B cell (primary cell): ENCODE measurements around the gene POU5F1. TPM values are rescaled to one million over a fixed set of nuclear protein-coding genes. Genes with fewer than 3 reads are reported as not detected.

Experiments used
- ATAC-seq: fragments of 200-7000 bp; cut with Tn5 transposase; one replicate; pipeline ENCODE4 v1.10.0; 2021; ENCODE audit warnings: low read depth, mild to moderate bottlenecking, moderate number of reproducible peaks, moderate library complexity
- CTCF ChIA-PET: fragments of 350-600 bp; sonication (Branson Sonifier 250); formaldehyde crosslinking; loops from one replicate; lab custom pipeline; 2021; ENCODE audit warnings: antibody characterized with exemption, inconsistent platforms; lab: Charles Lee
- POLR2A ChIA-PET: fragments of 350-600 bp; sonication (Branson Sonifier 250); formaldehyde crosslinking; loops from one replicate; lab custom pipeline; 2021; ENCODE audit warnings: antibody characterized with exemption; lab: Charles Lee
- DNase-seq: peaks from one replicate; pipeline ENCODE4 v3.0.0; 2013
- H2AFZ ChIP-seq: 2 replicates; pipeline ENCODE4 v1.6.1; 2012; ENCODE audit warnings: mild to moderate bottlenecking, low read depth, low read length; ENCODE audit not compliant: insufficient read depth, poor library complexity, severe bottlenecking
- H3K27ac ChIP-seq, 2 donors: 1 replicate in 1 of 2; 2 replicates in 1 of 2; pipeline ENCODE4 v1.5.1; 2012 to 2013; ENCODE audit warnings: low read length in 2 of 2, mild to moderate bottlenecking in 2 of 2, moderate library complexity in 1 of 2
- H3K27me3 ChIP-seq, 4 experiments: fragments of 200-600 bp in 1 of 4; sonication (generic) in 1 of 4; replicated peaks in 1 of 4; 1 replicate in 2 of 4; 2 replicates in 2 of 4; pipeline versions ENCODE4 v1.6.1 to v1.7.0; 2013 to 2016; ENCODE audit warnings: low read length in 3 of 4, mild to moderate bottlenecking in 2 of 4, mixed read lengths in 1 of 4, moderate library complexity in 1 of 4; ENCODE audit not compliant: insufficient read depth in 4 of 4, control insufficient read depth in 3 of 4; ENCODE audit errors: control extremely low read depth in 1 of 4
- H3K36me3 ChIP-seq, 2 experiments: replicated peaks in 1 of 2; 1 replicate in 1 of 2; 2 replicates in 1 of 2; pipeline versions ENCODE4 v1.6.1 to v1.7.1; 2013; ENCODE audit warnings: low read length in 1 of 2; ENCODE audit not compliant: insufficient read depth in 2 of 2, control insufficient read depth in 1 of 2; ENCODE audit errors: control extremely low read depth in 1 of 2, extremely low read depth in 1 of 2
- H3K4me1 ChIP-seq, 2 donors: fragments of 200-600 bp in 1 of 2; sonication (generic) in 1 of 2; 1 replicate in 1 of 2; 2 replicates in 1 of 2; pipeline versions ENCODE4 v1.5.1 to v1.6.1; 2013 to 2017; ENCODE audit warnings: low read length in 2 of 2; ENCODE audit not compliant: control insufficient read depth in 2 of 2, insufficient read depth in 2 of 2
- H3K4me2 ChIP-seq: replicated peaks from 2 replicates; pipeline ENCODE3; 2012; ENCODE audit warnings: mild to moderate bottlenecking, low read depth, low read length; ENCODE audit not compliant: poor library complexity, severe bottlenecking
- H3K4me3 ChIP-seq, 5 experiments: fragments of 200-600 bp in 1 of 5; sonication (generic) in 1 of 5; 1 replicate in 3 of 5; 2 replicates in 2 of 5; pipeline versions ENCODE4 v1.5.1 to v1.7.0; 2011 to 2016; ENCODE audit warnings: low read length in 4 of 5, mild to moderate bottlenecking in 4 of 5, low read depth in 2 of 5, control low read depth in 1 of 5, moderate library complexity in 1 of 5; ENCODE audit not compliant: insufficient read depth in 1 of 5; ENCODE audit errors: control extremely low read depth in 1 of 5, extremely low read depth in 1 of 5
- H3K79me2 ChIP-seq: fragments of 200-600 bp; sonication (generic); one replicate; pipeline ENCODE4 v1.6.0; 2016; ENCODE audit warnings: low read length; ENCODE audit not compliant: control insufficient read depth, insufficient read depth
- H3K9ac ChIP-seq: fragments of 200-600 bp; sonication (generic); 2 replicates; pipeline ENCODE4 v1.6.1; 2017; ENCODE audit warnings: mild to moderate bottlenecking, low read length, moderate library complexity
- H3K9me3 ChIP-seq, 3 donors: one replicate each; pipeline versions ENCODE4 v1.6.1 to v1.7.1; 2013; ENCODE audit warnings: low read length in 2 of 3; ENCODE audit not compliant: control insufficient read depth in 2 of 3, insufficient read depth in 1 of 3; ENCODE audit errors: control extremely low read depth in 1 of 3
- H4K20me1 ChIP-seq: 2 replicates; pipeline ENCODE4 v1.6.0; 2012; ENCODE audit warnings: mild to moderate bottlenecking, low read length; ENCODE audit not compliant: insufficient read depth, control insufficient read depth, poor library complexity, severe bottlenecking
- H3K27ac Mint-ChIP-seq: one replicate; pipeline ENCODE4 v1.8.0; 2021; ENCODE audit warnings: mixed read lengths
- H3K27me3 Mint-ChIP-seq: one replicate; pipeline ENCODE4 v1.8.0; 2021; ENCODE audit warnings: mixed read lengths
- H3K4me1 Mint-ChIP-seq: one replicate; pipeline ENCODE4 v1.8.0; 2021; ENCODE audit warnings: mixed read lengths
- H3K4me3 Mint-ChIP-seq: one replicate; pipeline ENCODE4 v1.8.0; 2021; ENCODE audit warnings: mixed read lengths
- H3K9me3 Mint-ChIP-seq: one replicate; pipeline ENCODE4 v1.8.0; 2022; ENCODE audit warnings: mixed read lengths; ENCODE audit not compliant: insufficient read depth
- EZH2 ChIP-seq: IDR thresholded peaks from 2 replicates; pipeline ENCODE4 v1.6.1; 2012; ENCODE audit warnings: borderline replicate concordance, low read depth, mild to moderate bottlenecking, moderate library complexity, low read length; ENCODE audit not compliant: insufficient read depth, poor library complexity, severe bottlenecking
- WGBS: methylation state at CpG from one replicate; pipeline ENCODE4 v1.1.5; 2013; ENCODE audit warnings: missing lambda C conversion rate; ENCODE audit not compliant: insufficient coverage; 5-methylcytosine and 5-hydroxymethylcytosine counted together
- intact Hi-C: fragments of 100-400 bp; cut with micrococcal nuclease; formaldehyde crosslinking; loops from one replicate; pipeline ENCODE4 v1.10.0; 2022
- polyA plus RNA-seq: library from polyadenylated mRNA; depleted of rRNA; stranded (reverse); fragments of >200 nt; gene quantifications from 2 replicates; pipeline ENCODE4 v1.2.3, GENCODE V29; 2012
- total RNA-seq, 2 donors: library from RNA; stranded (reverse); fragments of 120-200 nt in 1 of 2; gene quantifications; 1 replicate in 1 of 2; 2 replicates in 1 of 2; pipeline versions ENCODE4 v1.2.3 to v1.2.4, GENCODE V29; 2013 to 2022
- TF ChIP-seq, protein P1 (sequence below): fragments of 200-600 bp; IDR thresholded peaks from one replicate; pipeline ENCODE4 v1.8.0; 2022; ENCODE audit warnings: antibody characterized with exemption, mild to moderate bottlenecking

POU5F1 gene
- total and polyA plus RNA-seq, 2 donors (not counting 1 experiment from before 2014, with no cell fraction given): 0.76 to 0.88 TPM

DNA sequence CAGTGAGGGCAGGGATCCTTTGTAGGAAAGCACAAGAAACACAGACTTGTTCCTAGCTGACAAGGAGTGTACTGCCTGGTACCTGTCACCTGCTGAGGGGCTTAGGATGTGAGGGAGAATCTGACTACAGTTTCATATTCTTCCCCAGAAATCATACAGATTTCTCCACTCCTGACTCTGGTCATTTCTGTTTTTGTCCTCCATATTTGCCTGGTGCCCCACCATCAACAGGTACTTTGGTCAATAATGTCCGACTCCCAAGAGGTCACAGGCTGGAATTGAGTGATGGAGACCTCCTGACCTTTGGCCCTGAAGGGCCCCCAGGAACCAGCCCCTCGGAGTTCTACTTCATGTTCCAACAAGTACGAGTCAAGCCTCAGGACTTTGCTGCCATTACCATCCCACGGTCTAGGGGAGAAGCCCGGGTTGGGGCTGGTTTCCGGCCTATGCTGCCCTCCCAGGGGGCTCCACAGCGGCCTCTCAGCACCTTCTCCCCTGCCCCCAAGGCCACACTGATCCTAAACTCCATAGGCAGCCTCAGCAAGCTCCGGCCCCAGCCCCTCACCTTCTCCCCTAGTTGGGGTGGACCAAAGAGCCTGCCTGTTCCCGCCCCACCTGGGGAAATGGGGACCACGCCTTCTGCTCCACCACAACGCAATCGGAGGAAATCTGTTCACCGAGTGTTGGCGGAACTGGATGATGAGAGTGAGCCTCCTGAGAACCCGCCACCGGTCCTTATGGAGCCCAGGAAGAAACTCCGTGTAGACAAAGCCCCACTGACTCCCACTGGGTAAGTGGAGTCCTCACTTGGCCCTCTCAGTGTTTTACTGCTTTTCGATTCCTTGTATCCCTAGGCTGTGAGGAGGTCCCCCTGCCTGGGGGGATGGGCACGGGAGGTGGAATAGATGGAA lies 9.0 kb downstream of the POU5F1 start:
- no peak overlapping the region for H3K27ac ChIP-seq
- no peaks in the 10 kb centered on the region for H3K79me2 ChIP-seq
- no peak for DNase-seq
- no peak overlapping the region for H3K27ac Mint-ChIP-seq
- no peaks in the 10 kb centered on the region for H3K36me3 ChIP-seq
- H3K4me3 ChIP-seq: no peak overlapping the region
- H3K9me3 ChIP-seq: no peaks in the 10 kb centered on the region
- ChIA-PET POLR2A (interaction anchor here (0.6 kb wide), 2 partner anchors 198 to 665 kb away, joined by 3 read pairs; no protein-coding TSS in a partner anchor), CTCF (interaction anchor here (2.9 kb wide), 1 partner anchor 205 kb away, joined by 10 read pairs; no protein-coding TSS in a partner anchor)
- no peak overlapping the region for H2AFZ ChIP-seq
- H3K9me3 Mint-ChIP-seq: no peaks in the 10 kb centered on the region
- no peaks in the 10 kb centered on the region for H4K20me1 ChIP-seq
- 96% methylated on average over 19 of the region's 19 CpGs for WGBS
- H3K9ac ChIP-seq: no peak overlapping the region
- peaks cover 13 to 33% of the 10 kb centered on the region in 2 donors for H3K4me1 ChIP-seq
- ATAC-seq: no peak
- intact Hi-C loops: no loop called here
- no peak for TF ChIP-seq EZH2
- TF ChIP-seq, protein P1, sequence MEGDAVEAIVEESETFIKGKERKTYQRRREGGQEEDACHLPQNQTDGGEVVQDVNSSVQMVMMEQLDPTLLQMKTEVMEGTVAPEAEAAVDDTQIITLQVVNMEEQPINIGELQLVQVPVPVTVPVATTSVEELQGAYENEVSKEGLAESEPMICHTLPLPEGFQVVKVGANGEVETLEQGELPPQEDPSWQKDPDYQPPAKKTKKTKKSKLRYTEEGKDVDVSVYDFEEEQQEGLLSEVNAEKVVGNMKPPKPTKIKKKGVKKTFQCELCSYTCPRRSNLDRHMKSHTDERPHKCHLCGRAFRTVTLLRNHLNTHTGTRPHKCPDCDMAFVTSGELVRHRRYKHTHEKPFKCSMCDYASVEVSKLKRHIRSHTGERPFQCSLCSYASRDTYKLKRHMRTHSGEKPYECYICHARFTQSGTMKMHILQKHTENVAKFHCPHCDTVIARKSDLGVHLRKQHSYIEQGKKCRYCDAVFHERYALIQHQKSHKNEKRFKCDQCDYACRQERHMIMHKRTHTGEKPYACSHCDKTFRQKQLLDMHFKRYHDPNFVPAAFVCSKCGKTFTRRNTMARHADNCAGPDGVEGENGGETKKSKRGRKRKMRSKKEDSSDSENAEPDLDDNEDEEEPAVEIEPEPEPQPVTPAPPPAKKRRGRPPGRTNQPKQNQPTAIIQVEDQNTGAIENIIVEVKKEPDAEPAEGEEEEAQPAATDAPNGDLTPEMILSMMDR: no peak
- no peaks in the 10 kb centered on the region for H3K27me3 Mint-ChIP-seq
- no peak overlapping the region for H3K4me2 ChIP-seq
- no peaks in the 10 kb centered on the region for H3K27me3 ChIP-seq
- no peak overlapping the region for H3K4me3 Mint-ChIP-seq
- peaks cover 47% of the 10 kb centered on the region for H3K4me1 Mint-ChIP-seq
